RWPE1 (cell line): ENCODE results near the gene ST6GALNAC3.

Experiments
- CTCF ChIA-PET: fragments of 350-600 bp; sonication (Branson Sonifier 250); formaldehyde crosslinking; extraction: SDS; loops from one replicate; lab custom pipeline; 2021; lab: Yijun Ruan, JAX
- POLR2A ChIA-PET: fragments of 400-600 bp; formaldehyde crosslinking; extraction: SDS; loops from one replicate; lab custom pipeline; 2020; ENCODE audit warnings: antibody characterized with exemption; ENCODE audit not compliant: low non-redundant PET; lab: Yijun Ruan, JAX
- DNase-seq: peaks from one replicate; pipeline ENCODE4 v3.0.0; 2012; ENCODE audit warnings: low spot score
- H3K27ac ChIP-seq: fragments of 450-650 bp; 2 replicates; pipeline ENCODE4 v1.5.1; 2017
- TF ChIP-seq, protein P1 (sequence below): fragments of 450-650 bp; conservative IDR thresholded peaks from 2 replicates; pipeline ENCODE4 v1.5.1; 2017; ENCODE audit warnings: low read depth, mild to moderate bottlenecking

ST6GALNAC3 gene

GRCh38 chr1:76191561-76191960, 117.0 kb downstream of the ST6GALNAC3 start:
- H3K27ac ChIP-seq = no peak overlapping the region
- no peak for DNase-seq
- CTCF ChIA-PET = no interaction called here
- POLR2A ChIA-PET = no interaction called here
- TF ChIP-seq, protein P1, sequence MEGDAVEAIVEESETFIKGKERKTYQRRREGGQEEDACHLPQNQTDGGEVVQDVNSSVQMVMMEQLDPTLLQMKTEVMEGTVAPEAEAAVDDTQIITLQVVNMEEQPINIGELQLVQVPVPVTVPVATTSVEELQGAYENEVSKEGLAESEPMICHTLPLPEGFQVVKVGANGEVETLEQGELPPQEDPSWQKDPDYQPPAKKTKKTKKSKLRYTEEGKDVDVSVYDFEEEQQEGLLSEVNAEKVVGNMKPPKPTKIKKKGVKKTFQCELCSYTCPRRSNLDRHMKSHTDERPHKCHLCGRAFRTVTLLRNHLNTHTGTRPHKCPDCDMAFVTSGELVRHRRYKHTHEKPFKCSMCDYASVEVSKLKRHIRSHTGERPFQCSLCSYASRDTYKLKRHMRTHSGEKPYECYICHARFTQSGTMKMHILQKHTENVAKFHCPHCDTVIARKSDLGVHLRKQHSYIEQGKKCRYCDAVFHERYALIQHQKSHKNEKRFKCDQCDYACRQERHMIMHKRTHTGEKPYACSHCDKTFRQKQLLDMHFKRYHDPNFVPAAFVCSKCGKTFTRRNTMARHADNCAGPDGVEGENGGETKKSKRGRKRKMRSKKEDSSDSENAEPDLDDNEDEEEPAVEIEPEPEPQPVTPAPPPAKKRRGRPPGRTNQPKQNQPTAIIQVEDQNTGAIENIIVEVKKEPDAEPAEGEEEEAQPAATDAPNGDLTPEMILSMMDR = no peak

DNA sequence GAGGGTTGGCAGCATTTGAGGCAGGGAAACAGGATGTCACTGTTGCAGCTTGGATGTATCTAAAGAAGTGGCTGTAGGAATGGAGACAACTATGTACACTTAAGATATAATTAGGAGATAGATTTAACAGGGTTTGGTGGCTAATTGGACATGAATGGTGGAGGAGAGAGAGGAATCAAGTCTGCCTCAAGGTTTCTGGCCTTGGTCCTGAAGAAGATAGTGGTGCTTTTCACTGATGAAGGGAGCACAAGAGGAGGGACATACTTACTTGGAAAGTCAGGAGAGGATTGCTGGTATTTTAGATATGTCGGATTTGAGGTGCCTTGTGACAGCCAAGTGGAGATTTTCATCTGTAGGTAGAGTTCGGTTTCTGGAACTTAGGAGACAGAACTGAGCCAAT, 123.9 kb downstream of the ST6GALNAC3 start:
- ChIA-PET POLR2A (no interaction called here), CTCF (no interaction called here)

GRCh38 chr1:76202670-76203069, 128.1 kb downstream of the ST6GALNAC3 start:
- TF ChIP-seq, protein P1 = no peak
- ChIA-PET CTCF (no interaction called here), POLR2A (no interaction called here)
- H3K27ac ChIP-seq = no peak overlapping the region
- DNase-seq = no peak

More for the DNA sequence above, 123.9 kb downstream of the ST6GALNAC3 start:
- no peak overlapping the region for H3K27ac ChIP-seq
- no peak for DNase-seq
- TF ChIP-seq, protein P1 = no peak

DNA sequence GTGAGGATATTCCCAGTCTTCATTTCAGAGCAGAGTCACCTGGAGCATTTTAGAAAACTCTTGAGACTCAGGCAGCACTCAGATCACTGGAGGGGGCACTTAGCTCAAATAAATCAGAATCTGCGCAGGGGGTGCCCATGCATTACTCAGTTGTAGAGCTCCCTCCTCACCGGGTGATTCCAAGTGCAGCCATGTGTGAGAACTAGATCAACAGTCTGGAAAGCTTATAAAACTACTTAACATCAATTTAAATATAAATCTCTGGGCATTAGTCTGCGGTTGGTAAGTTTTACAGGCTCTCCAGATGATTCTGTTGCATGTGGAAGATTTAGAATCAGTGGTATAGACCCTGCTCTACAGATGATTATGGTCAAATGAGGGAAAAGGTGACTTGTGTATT, 128.6 kb downstream of the ST6GALNAC3 start:
- ChIA-PET CTCF (no interaction called here), POLR2A (no interaction called here)
- DNase-seq = no peak
- TF ChIP-seq, protein P1 = no peak
- H3K27ac ChIP-seq = no peak overlapping the region

DNA sequence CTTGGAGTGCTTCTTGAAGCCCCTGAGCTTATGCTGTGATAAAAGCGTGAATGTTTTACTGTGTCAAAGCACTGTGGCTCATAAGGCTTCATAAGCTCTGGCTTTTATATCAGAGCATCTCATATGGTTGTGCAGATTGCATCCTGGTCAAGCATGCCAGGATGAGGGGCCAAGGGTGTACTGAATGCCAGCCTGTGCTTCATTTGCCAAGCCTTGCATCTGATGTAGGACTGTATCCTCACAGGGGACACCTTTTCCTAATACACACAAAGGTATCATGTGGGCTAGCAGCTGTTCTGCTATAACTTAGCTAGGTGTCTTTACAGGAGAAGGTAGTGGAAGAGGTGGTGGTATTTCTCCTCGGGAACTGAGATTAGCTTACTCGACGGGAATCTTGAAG, 134.7 kb downstream of the ST6GALNAC3 start:
- ChIA-PET CTCF (no interaction called here), POLR2A (no interaction called here)
- no peak for DNase-seq
- TF ChIP-seq, protein P1 = no peak
- no peak overlapping the region for H3K27ac ChIP-seq

- ChIA-PET CTCF (no interaction called here), POLR2A (no interaction called here)
- DNase-seq = no peak
- TF ChIP-seq, protein P1 = no peak
- no peak overlapping the region for H3K27ac ChIP-seq
Measured at GRCh38 chr1:76209648-76210047, 135.1 kb downstream of the ST6GALNAC3 start.

- no peak for DNase-seq
- TF ChIP-seq, protein P1 = no peak
- ChIA-PET POLR2A (no interaction called here), CTCF (no interaction called here)
- no peak overlapping the region for H3K27ac ChIP-seq
Measured at GRCh38 chr1:76210160-76210559, 135.6 kb downstream of the ST6GALNAC3 start.
